DND-41 (cell line): ENCODE measurements around the gene ANKRD23.

Experiments
- CTCF ChIP-seq: IDR thresholded peaks from 2 replicates; pipeline ENCODE4 v1.5.1; 2012; ENCODE audit warnings: borderline replicate concordance, low read length, moderate library complexity, mild to moderate bottlenecking; ENCODE audit not compliant: poor library complexity, severe bottlenecking; ENCODE audit errors: extremely low read depth
- EZH2 ChIP-seq: IDR thresholded peaks from 3 replicates; pipeline ENCODE4 v1.6.1; 2012; ENCODE audit warnings: borderline replicate concordance, low read depth, mild to moderate bottlenecking, moderate library complexity, low read length, inconsistent platforms; ENCODE audit not compliant: severe bottlenecking

- TF ChIP-seq CTCF (no peak), EZH2 (no peak)
These were observed 26.2 kb upstream of the ANKRD23 start, which contains the start of gene SEMA4C for GRCh38 chr2:96869822-96870625.
